CD14-positive monocyte (primary cell): ENCODE results near the gene ADSS1. TPM values are rescaled to one million over a fixed set of nuclear protein-coding genes. Genes with fewer than 3 reads are reported as not detected.

Source experiments
- DNase-seq, 3 donors: peaks; one replicate each; pipeline ENCODE4 v3.0.0-alpha.2; 2011 to 2022
- H2AFZ ChIP-seq: 2 replicates; pipeline ENCODE4 v1.6.0; 2012; ENCODE audit warnings: mild to moderate bottlenecking, low read depth, low read length, inconsistent platforms; ENCODE audit not compliant: insufficient read depth, poor library complexity, severe bottlenecking
- H3K27ac ChIP-seq, 2 donors: 1 replicate in 1 of 2; 2 replicates in 1 of 2; pipeline ENCODE4 v1.5.1; 2012 to 2013; ENCODE audit warnings: low read length in 2 of 2, control low read depth in 1 of 2, inconsistent platforms in 1 of 2, low read depth in 1 of 2, mild to moderate bottlenecking in 1 of 2
- H3K27me3 ChIP-seq, 2 donors: one replicate each; pipeline versions ENCODE4 v1.6.0 to v1.6.1; 2011 to 2013; ENCODE audit warnings: low read length in 2 of 2; ENCODE audit not compliant: control insufficient read depth in 2 of 2, insufficient read depth in 2 of 2
- H3K36me3 ChIP-seq, 2 donors: replicated peaks in 1 of 2; 1 replicate in 1 of 2; 2 replicates in 1 of 2; pipeline versions ENCODE4 v1.5.1 to v1.6.1; 2012 to 2013; ENCODE audit warnings: low read length in 2 of 2, control low read depth in 1 of 2, inconsistent platforms in 1 of 2, mild to moderate bottlenecking in 1 of 2; ENCODE audit not compliant: insufficient read depth in 2 of 2, control insufficient read depth in 1 of 2
- H3K4me1 ChIP-seq, 2 donors: 1 replicate in 1 of 2; 2 replicates in 1 of 2; pipeline versions ENCODE4 v1.5.1 to v1.6.1; 2012 to 2013; ENCODE audit warnings: low read length in 2 of 2, control low read depth in 1 of 2, inconsistent platforms in 1 of 2, mild to moderate bottlenecking in 1 of 2, moderate library complexity in 1 of 2; ENCODE audit not compliant: insufficient read depth in 2 of 2, control insufficient read depth in 1 of 2
- H3K4me2 ChIP-seq: replicated peaks from 2 replicates; pipeline ENCODE3; 2012; ENCODE audit warnings: low read length, moderate library complexity, mild to moderate bottlenecking; ENCODE audit not compliant: poor library complexity, severe bottlenecking; ENCODE audit errors: extremely low read depth
- H3K4me3 ChIP-seq, 3 experiments: fragments of 200-600 bp in 1 of 3; sonication (generic) in 1 of 3; replicated peaks in 1 of 3; 1 replicate in 2 of 3; 2 replicates in 1 of 3; pipeline ENCODE4 v1.5.1; 2011 to 2013; ENCODE audit warnings: low read length in 3 of 3, mild to moderate bottlenecking in 3 of 3, control low read depth in 2 of 3, low read depth in 2 of 3, inconsistent platforms in 1 of 3, moderate library complexity in 1 of 3
- H3K79me2 ChIP-seq: 2 replicates; pipeline ENCODE4 v1.6.0; 2012; ENCODE audit warnings: mild to moderate bottlenecking, control low read depth, inconsistent platforms, low read length, moderate library complexity; ENCODE audit not compliant: insufficient read depth
- H3K9ac ChIP-seq: 2 replicates; pipeline ENCODE4 v1.6.0; 2017; ENCODE audit warnings: low read length, mild to moderate bottlenecking; ENCODE audit not compliant: insufficient read depth, poor library complexity, severe bottlenecking
- H3K9me3 ChIP-seq, 2 donors: replicated peaks in 1 of 2; 1 replicate in 1 of 2; 2 replicates in 1 of 2; pipeline versions ENCODE4 v1.5.1 to v1.6.1; 2012 to 2013; ENCODE audit warnings: low read length in 2 of 2, control low read depth in 1 of 2; ENCODE audit not compliant: control insufficient read depth in 1 of 2, insufficient read depth in 1 of 2
- H4K20me1 ChIP-seq: 2 replicates; pipeline ENCODE4 v1.6.0; 2012; ENCODE audit warnings: mild to moderate bottlenecking, low read length, control low read depth, moderate library complexity; ENCODE audit not compliant: insufficient read depth
- H3K27ac Mint-ChIP-seq, 7 donors: one replicate each; pipeline ENCODE4 v1.8.0; 2020; ENCODE audit warnings: mild to moderate bottlenecking in 7 of 7, mixed read lengths in 7 of 7, moderate library complexity in 6 of 7, inconsistent platforms in 2 of 7
- H3K27me3 Mint-ChIP-seq, 3 donors: one replicate each; pipeline ENCODE4 v1.8.0; 2021 to 2022; ENCODE audit warnings: low read depth in 3 of 3, mild to moderate bottlenecking in 3 of 3, mixed read lengths in 3 of 3, moderate library complexity in 3 of 3, inconsistent platforms in 1 of 3
- H3K36me3 Mint-ChIP-seq, 2 donors: one replicate each; pipeline ENCODE4 v1.8.0; 2020; ENCODE audit warnings: mixed read lengths in 2 of 2, inconsistent platforms in 1 of 2, mild to moderate bottlenecking in 1 of 2
- H3K4me1 Mint-ChIP-seq: one replicate; pipeline ENCODE4 v1.8.0; 2020; ENCODE audit warnings: mild to moderate bottlenecking, mixed read lengths
- H3K4me3 Mint-ChIP-seq, 2 donors: one replicate each; pipeline ENCODE4 v1.8.0; 2020; ENCODE audit warnings: mild to moderate bottlenecking in 2 of 2, mixed read lengths in 2 of 2, moderate library complexity in 1 of 2
- H3K9me3 Mint-ChIP-seq, 7 donors: one replicate each; pipeline ENCODE4 v1.8.0; 2020 to 2022; ENCODE audit warnings: mixed read lengths in 7 of 7, mild to moderate bottlenecking in 6 of 7, moderate library complexity in 6 of 7, inconsistent platforms in 2 of 7
- CTCF ChIP-seq: fragments of 200-600 bp; IDR thresholded peaks from one replicate; pipeline ENCODE4 v1.8.0; 2022; ENCODE audit warnings: antibody characterized with exemption, mild to moderate bottlenecking
- WGBS: methylation state at CpG from one replicate; pipeline ENCODE4 v1.1.5; 2013; ENCODE audit warnings: missing lambda C conversion rate; ENCODE audit not compliant: insufficient coverage; 5-methylcytosine and 5-hydroxymethylcytosine counted together
- intact Hi-C, 2 donors: fragments of 100-400 bp; cut with micrococcal nuclease; formaldehyde crosslinking; loops; one replicate each; pipeline versions ENCODE4 v1.15.0 to v1.15.1; 2023
- polyA plus RNA-seq, 3 donors: library from polyadenylated mRNA; depleted of rRNA in 1 of 3; unstranded in 2 of 3; stranded (reverse) in 1 of 3; fragments of 300-500 nt in 2 of 3; fragments of >200 nt in 1 of 3; fragmentation: Illumina TruSeq in 2 of 3; gene quantifications; 1 replicate in 2 of 3; 2 replicates in 1 of 3; pipeline ENCODE4 v1.2.3, GENCODE V29; 2012 to 2021

ADSS1 gene
- polyA plus RNA-seq, 3 donors: 0.61 to 3.7 (median 0.64) TPM

- Histone ChIP-seq H3K4me1 (peaks cover 41 to 52% of the 10 kb centered on the region in 2 donors), H2AFZ (no peak overlapping the region), H3K4me3 (no peak overlapping the region), H3K36me3 (peaks cover 24 to 33% of the 10 kb centered on the region in 2 donors), H3K9ac (no peak overlapping the region), H3K79me2 (peaks cover 74% of the 10 kb centered on the region), H3K27me3 (peaks cover 0 to 5% of the 10 kb centered on the region in 2 donors), H4K20me1 (peaks cover 63% of the 10 kb centered on the region), H3K9me3 (no peaks in the 10 kb centered on the region), H3K4me2 (no peak overlapping the region), H3K27ac (peak overlapping the region in 1 of 2 donors; percentile 3)
- H3K27ac Mint-ChIP-seq: peak overlapping the region in 1 of 7 donors; percentile 20
- peaks cover 53% of the 10 kb centered on the region for H3K4me1 Mint-ChIP-seq
- H3K36me3 Mint-ChIP-seq: peaks cover 18 to 45% of the 10 kb centered on the region in 2 donors
- peaks cover 0 to 2% (median 0%) of the 10 kb centered on the region in 7 donors for H3K9me3 Mint-ChIP-seq
- H3K27me3 Mint-ChIP-seq: peaks cover 0 to 13% (median 5%) of the 10 kb centered on the region in 3 donors
- no peak for DNase-seq
- intact Hi-C loops: loop anchor here in 1 of 2 donors (10.0 kb wide), 1 partner anchor 193 kb away; the partner anchor contains the start of gene CLBA1
- TF ChIP-seq CTCF: no peak
- 87% methylated on average over 22 of the region's 25 CpGs for WGBS
- H3K4me3 Mint-ChIP-seq: no peak overlapping the region
Measured at GRCh38 chr14:104792101-104792884, 68.3 kb downstream of the ADSS1 start.

- Histone ChIP-seq H3K79me2 (peaks cover 67% of the 10 kb centered on the region), H3K4me1 (peaks cover 33 to 44% of the 10 kb centered on the region in 2 donors), H3K27me3 (peaks cover 0 to 12% of the 10 kb centered on the region in 2 donors), H4K20me1 (peaks cover 59% of the 10 kb centered on the region), H3K27ac (peak overlapping the region in 1 of 2 donors; percentile 63), H3K9ac (no peak overlapping the region), H3K9me3 (no peaks in the 10 kb centered on the region), H3K4me3 (peak overlapping the region in 1 of 3 experiments; percentile 90), H2AFZ (no peak overlapping the region), H3K36me3 (peaks cover 24 to 33% of the 10 kb centered on the region in 2 donors), H3K4me2 (peak overlapping the region; percentile 96)
- DNase-seq: no peak
- Mint-ChIP-seq H3K4me1 (peaks cover 47% of the 10 kb centered on the region), H3K36me3 (peaks cover 18 to 45% of the 10 kb centered on the region in 2 donors), H3K4me3 (peak overlapping the region in 1 of 2 donors; percentile 97), H3K27me3 (peaks cover 2 to 21% (median 7%) of the 10 kb centered on the region in 3 donors), H3K27ac (peak overlapping the region in 3 of 7 donors; percentile 11 to 87 (median 82)), H3K9me3 (peaks cover 0 to 2% (median 0%) of the 10 kb centered on the region in 7 donors)
- TF ChIP-seq CTCF: no peak
- WGBS: 95% methylated on average over 15 of the region's 16 CpGs
- intact Hi-C loops: loop anchor here in 1 of 2 donors (10.0 kb wide), 1 partner anchor 192 kb away; the partner anchor contains the start of gene CLBA1
Measured at GRCh38 chr14:104792945-104793702, 69.1 kb downstream of the ADSS1 start.
